ENCODE measurements around the gene CBX3.
A peak's percentile ranks its signal among the peaks of the same experiment; 100 is the strongest.
"Not testable (repeated sequence)": the region's sequence is repeated elsewhere in the genome, so short reads cannot be mapped to it uniquely, and the experiment has no call there.

CBX3 gene

GRCh38 chr7:26201247-26202018, at the start of gene CBX3:
Gene CBX3, plus strand, starts transcription at chr7:26201745. Its CDS starts 1,254 bp downstream, at chr7:26202999.
- peak; percentile 80 for DNase-seq (ENCODE audit: low read depth)

- DNase-seq (ENCODE audit: low read depth), result peak; percentile 51
Measured at GRCh38 chr7:26151953-26152781, 49.4 kb upstream of the CBX3 start, which contains the start of gene NFE2L3. Gene NFE2L3, plus strand, starts transcription at chr7:26152198. Its CDS starts 301 bp downstream, at chr7:26152499.

GRCh38 chr7:26152782-26153240, 48.7 kb upstream of the CBX3 start:
- not testable (repeated sequence) for DNase-seq (ENCODE audit: low read depth)

GRCh38 chr7:26153241-26153822, 48.2 kb upstream of the CBX3 start:
- DNase-seq (ENCODE audit: low read depth), result no peak

- no peak for DNase-seq (ENCODE audit: low read depth)
Measured at GRCh38 chr7:26153823-26154783, 47.4 kb upstream of the CBX3 start.

- DNase-seq (ENCODE audit: low read depth), result no peak
Measured at GRCh38 chr7:26155531-26156375, 45.8 kb upstream of the CBX3 start.

- no peak for DNase-seq (ENCODE audit: low read depth)
Measured at GRCh38 chr7:26156451-26157420, 44.8 kb upstream of the CBX3 start.

GRCh38 chr7:26157520-26158105, 43.9 kb upstream of the CBX3 start:
- no peak for DNase-seq (ENCODE audit: low read depth)

GRCh38 chr7:26159243-26159642, 42.3 kb upstream of the CBX3 start:
- no peak for DNase-seq (ENCODE audit: low read depth)

- DNase-seq (ENCODE audit: low read depth), result no peak
Measured at GRCh38 chr7:26160896-26161295, 40.6 kb upstream of the CBX3 start.

- no peak for DNase-seq (ENCODE audit: low read depth)
Measured at GRCh38 chr7:26162431-26162830, 39.1 kb upstream of the CBX3 start.

- not testable (repeated sequence) for DNase-seq (ENCODE audit: low read depth)
Measured at GRCh38 chr7:26163804-26164203, 37.7 kb upstream of the CBX3 start.

GRCh38 chr7:26165950-26166683, 35.4 kb upstream of the CBX3 start:
- no peak for DNase-seq (ENCODE audit: low read depth)

GRCh38 chr7:26166684-26167266, 34.8 kb upstream of the CBX3 start:
- DNase-seq (ENCODE audit: low read depth), result no peak

- no peak for DNase-seq (ENCODE audit: low read depth)
Measured at GRCh38 chr7:26167303-26167934, 34.1 kb upstream of the CBX3 start.

GRCh38 chr7:26168458-26169023, 33.0 kb upstream of the CBX3 start:
- DNase-seq (ENCODE audit: low read depth), result no peak

GRCh38 chr7:26169271-26169670, 32.3 kb upstream of the CBX3 start:
- no peak for DNase-seq (ENCODE audit: low read depth)
